ENCODE data around the gene SPO11. TPM values are rescaled to one million over a fixed set of nuclear protein-coding genes. Genes with fewer than 3 reads are reported as not detected.

The SPO11 gene
- total RNA-seq, 6 donors from 2014 or later: not detected

- no peak for DNase-seq
- no peaks in the 10 kb centered on the region for H3K9me3 ChIP-seq
- H3K36me3 ChIP-seq: no peaks in the 10 kb centered on the region
- ATAC-seq (ENCODE audit: low FRiP score in 2 of 2): no peak
- H3K4me3 ChIP-seq: no peak overlapping the region
- TF ChIP-seq EP300 (IDR thresholded peaks at IDR 0.05) (no peak), POLR2A (IDR thresholded peaks at IDR 0.05) (no peak), POLR2AphosphoS5 (IDR thresholded peaks at IDR 0.05) (no peak), CTCF (IDR thresholded peaks at IDR 0.05) (no peak)
- peaks cover 0 to 6% (median 0%) of the 10 kb centered on the region in 4 donors for H3K4me1 ChIP-seq
- no peaks in the 10 kb centered on the region for H3K27me3 ChIP-seq
- 49 to 53% methylated on average over 6 to 8 of the region's 8 CpGs for WGBS, 2 donors
- H3K27ac ChIP-seq: no peak overlapping the region
Measured at GRCh38 chr20:57289391-57290177, 40.0 kb upstream of the SPO11 start.

DNA sequence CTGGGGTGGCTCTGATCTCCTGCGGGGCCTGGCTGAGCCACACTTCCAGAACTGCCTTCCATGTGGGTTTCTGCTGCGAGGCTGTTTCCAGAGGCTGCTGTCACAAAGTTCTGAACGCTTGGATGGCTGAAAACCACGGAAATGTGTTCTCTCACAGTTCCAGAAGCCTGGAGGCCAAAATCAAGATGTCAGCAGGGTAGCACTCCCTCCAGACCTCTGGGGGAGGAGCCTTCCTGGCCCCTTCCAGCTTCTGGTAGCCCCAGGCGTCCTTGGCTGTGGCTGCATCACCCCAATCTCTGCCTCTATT, 39.5 kb upstream of the SPO11 start:
- no peak overlapping the region for H3K27ac ChIP-seq
- H3K27me3 ChIP-seq: no peaks in the 10 kb centered on the region
- 73 to 74% methylated on average over 1 to 5 of the region's 5 CpGs for WGBS, 2 donors

GRCh38 chr20:57291003-57291402, 38.6 kb upstream of the SPO11 start:
- H3K27me3 ChIP-seq: no peaks in the 10 kb centered on the region
- H3K4me3 ChIP-seq: no peak overlapping the region
- TF ChIP-seq CTCF (IDR thresholded peaks at IDR 0.05) (no peak), POLR2A (IDR thresholded peaks at IDR 0.05) (no peak), EP300 (IDR thresholded peaks at IDR 0.05) (no peak), POLR2AphosphoS5 (IDR thresholded peaks at IDR 0.05) (no peak)
- H3K4me1 ChIP-seq: peaks cover 0 to 6% (median 0%) of the 10 kb centered on the region in 4 donors
- DNase-seq (no peak), ATAC-seq (ENCODE audit: low FRiP score in 2 of 2) (no peak)
- WGBS, 2 donors: 62 to 72% methylated on average over 10 of the region's 10 CpGs
- H3K9me3 ChIP-seq: no peaks in the 10 kb centered on the region
- no peaks in the 10 kb centered on the region for H3K36me3 ChIP-seq
- H3K27ac ChIP-seq: no peak overlapping the region

More for the DNA sequence above, 39.5 kb upstream of the SPO11 start:
- Histone ChIP-seq H3K4me3 (no peak overlapping the region), H3K36me3 (no peaks in the 10 kb centered on the region), H3K4me1 (peaks cover 0 to 6% (median 0%) of the 10 kb centered on the region in 4 donors), H3K9me3 (no peaks in the 10 kb centered on the region)
- no peak for TF ChIP-seq EP300 (IDR thresholded peaks at IDR 0.05)
- no peak for DNase-seq
- ATAC-seq (ENCODE audit: low FRiP score in 2 of 2): no peak

- Histone ChIP-seq H3K27me3 (no peaks in the 10 kb centered on the region), H3K9me3 (no peaks in the 10 kb centered on the region), H3K27ac (no peak overlapping the region), H3K36me3 (no peaks in the 10 kb centered on the region), H3K4me1 (peaks cover 0 to 6% (median 0%) of the 10 kb centered on the region in 4 donors), H3K4me3 (no peak overlapping the region)
- DNase-seq: no peak
- WGBS, 2 donors: 76 to 80% methylated on average over 6 of the region's 6 CpGs
- ATAC-seq (ENCODE audit: low FRiP score in 2 of 2): no peak
- no peak for TF ChIP-seq EP300 (IDR thresholded peaks at IDR 0.05)
- TF ChIP-seq POLR2A (IDR thresholded peaks at IDR 0.05): no peak
- TF ChIP-seq CTCF (IDR thresholded peaks at IDR 0.05): no peak
- no peak for TF ChIP-seq POLR2AphosphoS5 (IDR thresholded peaks at IDR 0.05)
Measured at GRCh38 chr20:57291694-57292093, 37.9 kb upstream of the SPO11 start.

GRCh38 chr20:57292611-57293010, 37.0 kb upstream of the SPO11 start:
- ATAC-seq (ENCODE audit: low FRiP score in 2 of 2) (no peak), DNase-seq (no peak)
- WGBS, 2 donors: 62 to 72% methylated on average over 2 of the region's 2 CpGs
- H3K4me1 ChIP-seq: peaks cover 0 to 3% (median 0%) of the 10 kb centered on the region in 4 donors
- H3K36me3 ChIP-seq: no peaks in the 10 kb centered on the region
- no peak overlapping the region for H3K27ac ChIP-seq
- H3K9me3 ChIP-seq: no peaks in the 10 kb centered on the region
- TF ChIP-seq EP300 (IDR thresholded peaks at IDR 0.05) (no peak), POLR2A (IDR thresholded peaks at IDR 0.05) (no peak), POLR2AphosphoS5 (IDR thresholded peaks at IDR 0.05) (no peak), CTCF (IDR thresholded peaks at IDR 0.05) (no peak)
- H3K4me3 ChIP-seq: no peak overlapping the region
- no peaks in the 10 kb centered on the region for H3K27me3 ChIP-seq
